Neural cell (in vitro differentiated cells): ENCODE measurements around the gene VAV3. TPM values are rescaled to one million over a fixed set of nuclear protein-coding genes. Genes with fewer than 3 reads are reported as not detected.

ENCODE experiments used
- H2AFZ ChIP-seq: fragments of 200-600, 300-800 bp; sonication (generic), shearing (Covaris generic); 2 replicates; pipeline ENCODE4 v1.6.0; 2014; ENCODE audit warnings: low read depth, mild to moderate bottlenecking, antibody characterized with exemption, low read length, moderate library complexity
- H3F3A ChIP-seq: fragments of 200-600 bp; shearing (Covaris generic); 2 replicates; pipeline ENCODE4 v1.6.1; 2016; ENCODE audit warnings: mild to moderate bottlenecking, moderate library complexity, mixed read lengths, antibody characterized with exemption, low read length; ENCODE audit not compliant: insufficient read depth, poor library complexity, severe bottlenecking
- H3K27ac ChIP-seq: fragments of 200-600, 300-800 bp; sonication (generic), shearing (Covaris generic); 2 replicates; pipeline ENCODE4 v1.5.1; 2014; ENCODE audit warnings: mild to moderate bottlenecking, low read length, moderate library complexity
- H3K27me3 ChIP-seq: fragments of 300-800, 200-600 bp; sonication (generic), shearing (Covaris generic); 2 replicates; pipeline ENCODE4 v1.6.0; 2014; ENCODE audit warnings: mild to moderate bottlenecking, low read depth, low read length, moderate library complexity; ENCODE audit not compliant: insufficient read depth
- H3K36me3 ChIP-seq: fragments of 300-800, 200-600 bp; sonication (generic), shearing (Covaris generic); 2 replicates; pipeline ENCODE4 v1.5.1; 2014; ENCODE audit warnings: mild to moderate bottlenecking, antibody characterized with exemption, low read length, moderate library complexity; ENCODE audit not compliant: insufficient read depth
- H3K4me2 ChIP-seq: fragments of 300-800, 200-600 bp; sonication (generic), shearing (Covaris generic); 2 replicates; pipeline ENCODE4 v1.6.0; 2014; ENCODE audit warnings: mild to moderate bottlenecking, low read length
- H3K4me3 ChIP-seq: fragments of 300-800, 200-600 bp; sonication (generic), shearing (Covaris generic); 2 replicates; pipeline ENCODE4 v1.5.1; 2014; ENCODE audit warnings: mild to moderate bottlenecking, low read length, moderate library complexity
- H3K79me2 ChIP-seq: fragments of 200-600 bp; shearing (Covaris generic); replicated peaks from 2 replicates; pipeline ENCODE4 v1.6.0; 2014; ENCODE audit warnings: mild to moderate bottlenecking, low read length, moderate library complexity; ENCODE audit not compliant: insufficient read depth
- H3K9ac ChIP-seq: fragments of 300-800, 200-600 bp; sonication (generic), shearing (Covaris generic); 2 replicates; pipeline ENCODE4 v1.6.1; 2016; ENCODE audit warnings: mild to moderate bottlenecking, low read length, mixed read lengths
- H3K9me2 ChIP-seq: fragments of 200-600 bp; shearing (Covaris generic); 2 replicates; pipeline ENCODE4 v1.6.1; 2016; ENCODE audit warnings: mild to moderate bottlenecking, low read length, mixed read lengths; ENCODE audit not compliant: insufficient read depth
- H3K9me3 ChIP-seq: fragments of 200-600, 300-800 bp; sonication (generic), shearing (Covaris generic); 2 replicates; pipeline ENCODE4 v1.6.1; 2016; ENCODE audit warnings: mild to moderate bottlenecking, mixed run types, low read length, moderate library complexity, mixed read lengths
- H4K20me1 ChIP-seq: fragments of 200-600 bp; shearing (Covaris generic); 2 replicates; pipeline ENCODE4 v1.6.1; 2016; ENCODE audit warnings: mild to moderate bottlenecking, mixed run types; ENCODE audit not compliant: insufficient read depth
- CTCF ChIP-seq: fragments of 450-650 bp; IDR thresholded peaks from 2 replicates; pipeline ENCODE4 v1.5.1; 2014; ENCODE audit warnings: antibody characterized with exemption, mild to moderate bottlenecking, moderate library complexity; ENCODE audit not compliant: poor library complexity, severe bottlenecking
- EP300 ChIP-seq: fragments of 450-650 bp; conservative IDR thresholded peaks from 2 replicates; pipeline ENCODE4 v1.6.1; 2014; ENCODE audit warnings: antibody characterized with exemption, mild to moderate bottlenecking, moderate library complexity; ENCODE audit not compliant: poor library complexity, severe bottlenecking
- EZH2 ChIP-seq: fragments of 200-600, 300-800 bp; shearing (Covaris generic), sonication (generic); IDR thresholded peaks from 2 replicates; pipeline ENCODE4 v1.6.1; 2014; ENCODE audit warnings: antibody characterized with exemption, low read length, borderline replicate concordance, mild to moderate bottlenecking; ENCODE audit not compliant: insufficient read depth, poor library complexity, severe bottlenecking
- MXI1 ChIP-seq: fragments of 450-650 bp; conservative IDR thresholded peaks from 2 replicates; pipeline ENCODE4 v1.6.1; 2014; ENCODE audit warnings: antibody characterized with exemption, mild to moderate bottlenecking; ENCODE audit not compliant: poor library complexity, severe bottlenecking
- POLR2AphosphoS5 ChIP-seq: IDR thresholded peaks from 2 replicates; pipeline ENCODE4 v1.6.1; 2012
- RAD21 ChIP-seq: fragments of 450-650 bp; conservative IDR thresholded peaks from 2 replicates; pipeline ENCODE4 v1.6.1; 2014; ENCODE audit warnings: antibody characterized with exemption, mild to moderate bottlenecking, moderate library complexity
- REST ChIP-seq: IDR thresholded peaks from 2 replicates; pipeline ENCODE4 v1.6.1; 2012; ENCODE audit warnings: borderline replicate concordance
- SMC3 ChIP-seq: fragments of 450-650 bp; conservative IDR thresholded peaks from 2 replicates; pipeline ENCODE4 v1.6.1; 2014; ENCODE audit warnings: antibody characterized with exemption, mild to moderate bottlenecking, moderate library complexity; ENCODE audit not compliant: poor library complexity
- TAF1 ChIP-seq: IDR thresholded peaks from 2 replicates; pipeline ENCODE4 v1.6.1; 2012; ENCODE audit warnings: low read depth
- polyA plus RNA-seq: library from polyadenylated mRNA; depleted of rRNA; stranded (reverse); fragments of >200 nt; gene quantifications from 2 replicates; pipeline ENCODE4 v1.2.3, GENCODE V29; 2014

Gene VAV3
- polyA plus RNA-seq, 1 donor from 2014 or later, result 7.6 TPM

- no peaks in the 10 kb centered on the region for H3K79me2 ChIP-seq
- H3K9me2 ChIP-seq, result no peaks in the 10 kb centered on the region
- no peak overlapping the region for H3K4me2 ChIP-seq
- no peaks in the 10 kb centered on the region for H3K9me3 ChIP-seq
- no peak overlapping the region for H3K27ac ChIP-seq
- TF ChIP-seq SMC3 (no peak), EZH2 (no peak), RAD21 (no peak), EP300 (no peak), MXI1 (no peak), POLR2AphosphoS5 (no peak), REST (no peak), TAF1 (no peak), CTCF (no peak)
- H3F3A ChIP-seq, result no peaks in the 10 kb centered on the region
- no peak overlapping the region for H2AFZ ChIP-seq
- no peak overlapping the region for H3K9ac ChIP-seq
- no peaks in the 10 kb centered on the region for H3K27me3 ChIP-seq
- H4K20me1 ChIP-seq, result no peaks in the 10 kb centered on the region
- H3K36me3 ChIP-seq, result no peaks in the 10 kb centered on the region
- no peak overlapping the region for H3K4me3 ChIP-seq
Observed at GRCh38 chr1:107609808-107610207, 355.2 kb downstream of the VAV3 start.

DNA sequence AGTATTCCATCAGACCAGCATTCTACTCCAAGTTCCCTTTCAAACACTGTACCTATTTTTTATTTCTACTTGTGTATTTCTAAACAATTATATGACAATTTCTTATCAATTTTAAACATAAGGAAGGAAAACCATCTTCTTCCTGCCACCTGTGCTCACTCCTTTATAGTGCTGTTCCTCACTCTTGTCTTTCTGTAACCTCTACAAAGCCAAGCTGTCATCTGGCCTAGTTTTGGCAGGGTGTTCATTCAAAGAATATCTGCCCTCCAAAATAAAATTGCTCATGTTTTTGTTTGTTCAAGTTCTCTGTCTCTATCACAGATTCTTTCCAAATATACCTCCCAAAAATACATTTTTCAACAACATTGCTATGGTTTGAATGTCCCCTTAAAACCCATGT lies 360.2 kb downstream of the VAV3 start:
- H3K36me3 ChIP-seq, result no peaks in the 10 kb centered on the region
- H3K4me3 ChIP-seq, result no peak overlapping the region
- H3K4me2 ChIP-seq, result no peak overlapping the region
- no peaks in the 10 kb centered on the region for H3K9me3 ChIP-seq
- no peak overlapping the region for H2AFZ ChIP-seq
- H3K27ac ChIP-seq, result no peak overlapping the region
- H3K9me2 ChIP-seq, result no peaks in the 10 kb centered on the region
- no peak for TF ChIP-seq EP300
- H3K79me2 ChIP-seq, result no peaks in the 10 kb centered on the region
- no peaks in the 10 kb centered on the region for H3K27me3 ChIP-seq
- H3K9ac ChIP-seq, result no peak overlapping the region
- H4K20me1 ChIP-seq, result no peaks in the 10 kb centered on the region
- no peaks in the 10 kb centered on the region for H3F3A ChIP-seq

DNA sequence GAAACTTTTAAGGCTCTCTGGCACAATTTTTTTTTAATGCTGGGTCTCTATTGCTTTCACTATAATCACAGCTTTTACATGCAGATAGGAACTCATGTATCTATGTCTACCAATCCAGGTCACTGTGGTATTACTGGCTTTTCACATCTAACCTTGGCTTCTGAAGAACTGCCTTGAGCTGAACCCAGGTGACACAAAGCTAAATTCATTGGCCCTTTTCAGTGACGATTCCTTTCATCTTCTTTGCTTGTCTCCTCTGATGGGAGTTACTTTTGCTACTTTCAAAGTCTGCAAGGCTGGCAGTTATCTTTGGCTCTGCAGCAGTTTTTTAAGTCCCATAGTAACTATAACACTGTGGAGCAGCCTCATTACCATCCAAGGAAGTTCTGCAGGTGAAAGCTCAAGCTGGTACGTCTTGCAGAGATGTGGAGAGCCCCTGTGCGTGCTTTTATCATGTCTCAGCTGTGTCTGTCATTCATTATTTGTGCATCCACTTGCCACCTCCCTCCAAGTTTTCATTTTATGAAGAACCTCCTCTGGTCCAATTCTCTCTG lies 364.3 kb downstream of the VAV3 start:
- no peaks in the 10 kb centered on the region for H4K20me1 ChIP-seq
- H3K79me2 ChIP-seq, result no peaks in the 10 kb centered on the region
- TF ChIP-seq MXI1, result no peak
- H3K4me3 ChIP-seq, result no peak overlapping the region
- H3K9me3 ChIP-seq, result no peaks in the 10 kb centered on the region
- no peak overlapping the region for H3K4me2 ChIP-seq
- H3K9me2 ChIP-seq, result no peaks in the 10 kb centered on the region
- H2AFZ ChIP-seq, result no peak overlapping the region
- no peak overlapping the region for H3K9ac ChIP-seq
- no peak overlapping the region for H3K27ac ChIP-seq
- no peaks in the 10 kb centered on the region for H3K27me3 ChIP-seq
- no peaks in the 10 kb centered on the region for H3F3A ChIP-seq
- no peaks in the 10 kb centered on the region for H3K36me3 ChIP-seq
